ENCODE data around the gene SEPTIN11. TPM values are rescaled to one million over a fixed set of nuclear protein-coding genes. Genes with fewer than 3 reads are reported as not detected.

SEPTIN11 gene
- total RNA-seq, 1 experiment from 2014 or later, result 158 TPM

Other genes starting within 250 kb of the SEPTIN11 start
- gene SOWAHB, start 51.6 kb upstream of the SEPTIN11 start, total RNA-seq (2014; rRNA removed; shearing (Covaris generic)), result 0.03 TPM in 1 of 2 replicates, not detected in the other
- gene CCNI, start 126.2 kb downstream of the SEPTIN11 start, total RNA-seq (2014; rRNA removed; shearing (Covaris generic)), result 83.8 and 108 TPM in 2 replicates
- gene CCNG2, start 207.5 kb downstream of the SEPTIN11 start, total RNA-seq (2014; rRNA removed; shearing (Covaris generic)), result 2.4 and 8.1 TPM in 2 replicates